ENCODE measurements around the gene FATE1. TPM values are rescaled to one million over a fixed set of nuclear protein-coding genes. Genes with fewer than 3 reads are reported as not detected.

Gene FATE1
- total and polyA plus RNA-seq, 2 of the 8 experiments (the other 6 are each of a cell fraction or from before 2014, with no cell fraction given) = 0.12 TPM; not detected in 1

DNA sequence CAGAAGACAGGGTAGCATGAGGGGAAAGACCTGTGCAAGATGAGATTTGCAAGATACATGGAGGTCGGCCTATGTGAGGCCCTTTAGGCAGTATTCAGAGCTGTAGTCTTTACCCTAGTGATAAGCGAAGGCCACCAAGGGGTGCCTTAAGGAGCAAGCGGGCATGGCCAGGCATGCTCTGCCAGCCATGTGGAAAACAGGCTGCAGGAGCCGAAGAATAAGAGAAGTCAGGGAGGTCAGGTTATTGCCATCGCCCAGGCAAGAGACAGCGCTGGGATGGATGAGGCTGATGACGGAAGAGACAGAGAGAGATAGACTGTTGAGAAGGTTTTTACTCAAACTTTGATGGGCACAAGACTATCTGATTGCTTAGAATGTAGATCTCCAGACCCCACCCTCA lies 7.0 kb upstream of the FATE1 start:
- no peaks in the 10 kb centered on the region for H3K23me2 ChIP-seq (ENCODE audit: low read depth, low read length)
- H3K14ac ChIP-seq (ENCODE audit: insufficient read length) = no peak overlapping the region
- H3K4me2 ChIP-seq (ENCODE audit: insufficient read depth in 1 of 2, low read depth in 2 of 2, low read length in 2 of 2) = no peak overlapping the region
- no peak overlapping the region for H2BK20ac ChIP-seq (ENCODE audit: low read length)
- H3K9me3 ChIP-seq (ENCODE audit: insufficient read depth in 2 of 2, low read depth in 1 of 2, low read length in 1 of 2) = no peaks in the 10 kb centered on the region
- H2BK15ac ChIP-seq (ENCODE audit: low read length) = no peak overlapping the region
- H2AFZ ChIP-seq (ENCODE audit: low read length) = no peak overlapping the region
- H3K18ac ChIP-seq (ENCODE audit: extremely low read depth, low read length) = no peak overlapping the region
- H2BK120ac ChIP-seq (replicated peaks; ENCODE audit: low read depth, low read length) = no peak overlapping the region
- no peak overlapping the region for H4K91ac ChIP-seq (replicated peaks; ENCODE audit: insufficient read length, low read length)
- WGBS, 2 experiments (ENCODE audit: extremely low coverage in 1 of 2, insufficient coverage in 1 of 2, insufficient read length in 1 of 2, insufficient replicate concordance in 2 of 2, low coverage in 1 of 2, low lambda C conversion rate in 2 of 2, missing lambda C conversion rate in 1 of 2) = 85% methylated on average over 3 of the region's 7 CpGs; no CpG with 5 or more reads in 1 of the 2 experiments
- no peaks in the 10 kb centered on the region for H4K20me1 ChIP-seq (replicated peaks in 1 of 2; ENCODE audit: control insufficient read depth in 1 of 2, insufficient read depth in 2 of 2, low read length in 2 of 2)
- H3K9ac ChIP-seq (replicated peaks in 1 of 4; ENCODE audit: extremely low read depth in 1 of 4, low read depth in 3 of 4, low read length in 3 of 4) = no peak overlapping the region
- H4K8ac ChIP-seq (ENCODE audit: extremely low read depth, insufficient read depth, low read length) = no peak overlapping the region
- H3K4me3 ChIP-seq (ENCODE audit: extremely low read depth in 1 of 4, insufficient read depth in 2 of 4, low read depth in 3 of 4, low read length in 4 of 4) = no peak overlapping the region
- FAIRE-seq = no peak
- H3K79me2 ChIP-seq (ENCODE audit: control insufficient read depth in 1 of 2, insufficient read depth in 2 of 2, low read length in 2 of 2) = no peaks in the 10 kb centered on the region
- H3K36me3 ChIP-seq (ENCODE audit: control insufficient read depth in 2 of 4, insufficient read depth in 4 of 4, low read length in 3 of 4) = no peaks in the 10 kb centered on the region
- H4K5ac ChIP-seq (ENCODE audit: insufficient read length, low read depth, low read length) = no peak overlapping the region
- no peak overlapping the region for H2AK5ac ChIP-seq (ENCODE audit: low read depth, low read length)
- no peak overlapping the region for H3K23ac ChIP-seq (ENCODE audit: insufficient read length)
- ChIA-PET CTCF (ENCODE audit: partially characterized antibody) (no interaction called here), POLR2A (ENCODE audit: partially characterized antibody) (no interaction called here)
- no peaks in the 10 kb centered on the region for H3K79me1 ChIP-seq (ENCODE audit: low read depth, low read length)
- peaks cover 0 to 4% (median 1%) of the 10 kb centered on the region in 4 experiments; a peak in 3 of 7 replicates for H3K4me1 ChIP-seq (replicated peaks in 1 of 4; ENCODE audit: control insufficient read depth in 3 of 4, insufficient read depth in 4 of 4, low read length in 3 of 4)
- no peaks in the 10 kb centered on the region for H3K27me3 ChIP-seq (replicated peaks in 1 of 4; ENCODE audit: control insufficient read depth in 3 of 4, extremely low read depth in 1 of 4, insufficient read depth in 3 of 4, low read length in 3 of 4)
- H3K56ac ChIP-seq (replicated peaks; ENCODE audit: insufficient read length, low read depth, low read length) = no peak overlapping the region
- no peak overlapping the region for H3K27ac ChIP-seq (ENCODE audit: low read depth, low read length)
- no peak overlapping the region for H2BK5ac ChIP-seq (ENCODE audit: low read depth, low read length)
- DNase-seq (ENCODE audit: low read depth in 1 of 2, low spot score in 2 of 2) = no peak
- H2BK12ac ChIP-seq (ENCODE audit: low read depth, low read length) = no peak overlapping the region
- H3K4ac ChIP-seq (replicated peaks; ENCODE audit: insufficient read length, low read depth, low read length) = no peak overlapping the region
- TF ChIP-seq PHF8 (conservative IDR thresholded peaks at IDR 0.05; ENCODE audit: low read depth, low read length) = no peak
- TF ChIP-seq, protein P1, sequence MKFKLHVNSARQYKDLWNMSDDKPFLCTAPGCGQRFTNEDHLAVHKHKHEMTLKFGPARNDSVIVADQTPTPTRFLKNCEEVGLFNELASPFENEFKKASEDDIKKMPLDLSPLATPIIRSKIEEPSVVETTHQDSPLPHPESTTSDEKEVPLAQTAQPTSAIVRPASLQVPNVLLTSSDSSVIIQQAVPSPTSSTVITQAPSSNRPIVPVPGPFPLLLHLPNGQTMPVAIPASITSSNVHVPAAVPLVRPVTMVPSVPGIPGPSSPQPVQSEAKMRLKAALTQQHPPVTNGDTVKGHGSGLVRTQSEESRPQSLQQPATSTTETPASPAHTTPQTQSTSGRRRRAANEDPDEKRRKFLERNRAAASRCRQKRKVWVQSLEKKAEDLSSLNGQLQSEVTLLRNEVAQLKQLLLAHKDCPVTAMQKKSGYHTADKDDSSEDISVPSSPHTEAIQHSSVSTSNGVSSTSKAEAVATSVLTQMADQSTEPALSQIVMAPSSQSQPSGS (IDR thresholded peaks at IDR 0.05; ENCODE audit: low read length) = no peak
- TF ChIP-seq, protein P2, sequence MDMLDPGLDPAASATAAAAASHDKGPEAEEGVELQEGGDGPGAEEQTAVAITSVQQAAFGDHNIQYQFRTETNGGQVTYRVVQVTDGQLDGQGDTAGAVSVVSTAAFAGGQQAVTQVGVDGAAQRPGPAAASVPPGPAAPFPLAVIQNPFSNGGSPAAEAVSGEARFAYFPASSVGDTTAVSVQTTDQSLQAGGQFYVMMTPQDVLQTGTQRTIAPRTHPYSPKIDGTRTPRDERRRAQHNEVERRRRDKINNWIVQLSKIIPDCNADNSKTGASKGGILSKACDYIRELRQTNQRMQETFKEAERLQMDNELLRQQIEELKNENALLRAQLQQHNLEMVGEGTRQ (IDR thresholded peaks at IDR 0.05; ENCODE audit: low read length) = no peak
- TF ChIP-seq MAFK (IDR thresholded peaks at IDR 0.05; ENCODE audit: low read depth, low read length) = no peak
- no peak for TF ChIP-seq RXRA (IDR thresholded peaks at IDR 0.05; ENCODE audit: insufficient read depth, low read depth, low read length)
- no peak for TF ChIP-seq TAF7 (optimal IDR thresholded peaks at IDR 0.05; ENCODE audit: borderline replicate concordance, low read depth, low read length)
- no peak for TF ChIP-seq EP300 (IDR thresholded peaks at IDR 0.05; ENCODE audit: borderline replicate concordance in 1 of 2, low read depth in 2 of 2, low read length in 2 of 2)
- TF ChIP-seq SP2 (IDR thresholded peaks at IDR 0.05; ENCODE audit: low read length) = no peak
- no peak for TF ChIP-seq TAF1 (IDR thresholded peaks at IDR 0.05; ENCODE audit: low read depth, low read length)
- TF ChIP-seq RBBP5 (IDR thresholded peaks at IDR 0.05; ENCODE audit: borderline replicate concordance, low read depth, low read length) = no peak
- TF ChIP-seq CBX5 (IDR thresholded peaks at IDR 0.05; ENCODE audit: low read depth, low read length) = no peak

Data from H1 (cell line).